Epithelial cell of esophagus (primary cell): ENCODE measurements around the gene PRSS38.

ENCODE experiments used
- DNase-seq: peaks from one replicate; pipeline ENCODE4 v3.0.0; 2010; ENCODE audit warnings: low read depth
- H3K4me3 ChIP-seq: 2 replicates; pipeline ENCODE4 v1.5.1; 2011; ENCODE audit warnings: mild to moderate bottlenecking, low read length, control low read depth
- CTCF ChIP-seq: IDR thresholded peaks from 2 replicates; pipeline ENCODE4 v1.5.1; 2011; ENCODE audit warnings: low read depth, mild to moderate bottlenecking, low read length, control low read depth, inconsistent platforms; ENCODE audit not compliant: insufficient read depth; ENCODE audit errors: missing control alignments

PRSS38 gene

GRCh38 chr1:227798078-227798802 is 17.2 kb upstream of the PRSS38 start:
- no peak overlapping the region for H3K4me3 ChIP-seq
- TF ChIP-seq CTCF: no peak
- DNase-seq: no peak

- TF ChIP-seq CTCF: no peak
- DNase-seq: no peak
- no peak overlapping the region for H3K4me3 ChIP-seq
These were observed 15.7 kb upstream of the PRSS38 start for GRCh38 chr1:227799756-227800155.

DNA sequence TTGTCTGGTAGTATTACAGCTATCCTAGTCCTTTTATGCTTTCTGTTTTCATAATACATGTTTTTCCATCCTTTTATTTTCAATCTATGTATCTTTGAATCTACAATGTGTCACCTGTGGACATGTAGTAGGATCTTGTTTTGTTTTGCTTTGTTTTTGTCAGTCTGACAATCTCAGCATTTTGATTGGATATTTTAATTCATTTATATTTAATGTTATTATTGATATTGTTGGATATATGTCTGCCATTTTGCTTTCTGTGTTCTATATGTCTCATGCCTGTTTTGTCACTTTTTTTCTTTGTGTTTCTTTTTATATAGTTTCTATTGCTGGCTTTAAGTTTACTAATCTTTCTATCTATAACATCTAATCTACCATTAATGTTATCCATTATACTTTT is 11.5 kb upstream of the PRSS38 start:
- TF ChIP-seq CTCF: no peak
- no peak overlapping the region for H3K4me3 ChIP-seq
- no peak for DNase-seq

GRCh38 chr1:227805606-227806197 is 9.8 kb upstream of the PRSS38 start:
- peak; percentile 98 for DNase-seq
- peak; percentile 17 for TF ChIP-seq CTCF
- H3K4me3 ChIP-seq: no peak overlapping the region

DNA sequence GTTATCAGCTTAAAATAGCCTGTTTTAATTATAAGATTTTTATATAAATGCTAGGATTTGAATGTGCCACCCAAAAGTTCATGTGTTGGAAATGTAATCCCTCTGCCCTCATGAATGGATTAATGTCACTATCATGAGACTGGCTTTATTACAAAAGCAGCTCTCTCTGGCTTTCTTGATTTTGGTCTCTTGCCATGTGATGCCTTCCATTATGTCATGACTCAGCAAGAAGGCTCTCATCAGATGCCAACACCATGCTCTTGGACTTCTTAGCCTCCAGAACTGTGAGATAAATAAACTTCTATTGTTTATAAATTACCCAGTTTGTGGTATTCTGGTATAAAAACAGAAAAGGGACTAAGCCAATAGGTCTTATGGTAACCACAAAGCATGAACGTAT is 6.9 kb upstream of the PRSS38 start:
- TF ChIP-seq CTCF: no peak
- H3K4me3 ChIP-seq: no peak overlapping the region
- peak; percentile 30 for DNase-seq

GRCh38 chr1:227809026-227809425 is 6.4 kb upstream of the PRSS38 start:
- DNase-seq: no peak
- no peak overlapping the region for H3K4me3 ChIP-seq
- no peak for TF ChIP-seq CTCF

DNA sequence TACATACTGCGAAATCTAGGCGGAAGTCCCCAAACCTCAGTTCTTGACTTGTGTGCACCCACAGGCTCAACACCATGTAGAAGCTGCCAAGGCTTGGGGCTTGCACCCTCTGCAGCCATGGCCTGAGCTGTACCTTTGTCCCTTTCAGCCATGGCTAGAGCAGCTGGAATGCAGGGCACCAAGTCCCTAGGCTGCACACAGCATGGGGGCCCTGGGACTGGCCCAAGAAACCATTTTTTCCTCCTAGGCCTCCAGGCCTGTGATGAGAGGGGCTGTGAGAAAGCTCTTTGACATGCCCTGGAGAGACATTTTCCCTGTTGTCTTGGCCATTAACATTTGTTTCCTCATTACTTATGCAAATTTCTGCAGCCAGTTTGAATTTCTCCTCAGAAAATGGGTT is 1.5 kb upstream of the PRSS38 start:
- no peak for DNase-seq
- no peak overlapping the region for H3K4me3 ChIP-seq
- no peak for TF ChIP-seq CTCF
